Mesenchymal stem cell (in vitro differentiated cells and primary cell): ENCODE data around the gene TRIM46.

Experiments used
- DNase-seq: peaks from one replicate; pipeline ENCODE4 v3.0.0-alpha.2; 2013
- H2AFZ ChIP-seq: one replicate; pipeline ENCODE4 v1.6.1; 2013; ENCODE audit warnings: low read depth, mild to moderate bottlenecking, control low read depth, inconsistent platforms, low read length, moderate library complexity
- H2AK5ac ChIP-seq: 2 replicates; pipeline ENCODE4 v1.6.1; 2013; ENCODE audit warnings: low read length, moderate library complexity, mild to moderate bottlenecking, inconsistent platforms; ENCODE audit not compliant: severe bottlenecking
- H2BK120ac ChIP-seq: one replicate; pipeline ENCODE4 v1.6.1; 2013; ENCODE audit warnings: low read depth, mild to moderate bottlenecking, inconsistent platforms, low read length, moderate library complexity
- H2BK12ac ChIP-seq, 2 experiments: one replicate each; pipeline ENCODE4 v1.6.1; 2013; ENCODE audit warnings: inconsistent platforms in 2 of 2, low read length in 2 of 2, mild to moderate bottlenecking in 2 of 2, moderate library complexity in 2 of 2, control low read depth in 1 of 2
- H2BK15ac ChIP-seq: one replicate; pipeline ENCODE4 v1.6.1; 2013; ENCODE audit warnings: mild to moderate bottlenecking, low read depth, inconsistent platforms; ENCODE audit not compliant: poor library complexity, severe bottlenecking
- H2BK5ac ChIP-seq: 2 replicates; pipeline ENCODE4 v1.6.1; 2013; ENCODE audit warnings: low read depth, mild to moderate bottlenecking, low read length, control low read depth, inconsistent platforms; ENCODE audit not compliant: poor library complexity, severe bottlenecking
- H3K14ac ChIP-seq, 2 experiments: one replicate each; pipeline ENCODE4 v1.6.1; 2013; ENCODE audit warnings: inconsistent platforms in 2 of 2, low read length in 2 of 2, control low read depth in 1 of 2, mild to moderate bottlenecking in 1 of 2, moderate library complexity in 1 of 2
- H3K18ac ChIP-seq, 2 experiments: one replicate each; pipeline ENCODE4 v1.6.1; 2013; ENCODE audit warnings: inconsistent platforms in 2 of 2, low read length in 2 of 2, control low read depth in 1 of 2, low read depth in 1 of 2, mild to moderate bottlenecking in 1 of 2
- H3K23ac ChIP-seq, 2 experiments: one replicate each; pipeline ENCODE4 v1.6.1; 2013; ENCODE audit warnings: inconsistent platforms in 2 of 2, low read length in 2 of 2, mild to moderate bottlenecking in 2 of 2, moderate library complexity in 2 of 2, control low read depth in 1 of 2
- H3K27ac ChIP-seq: 2 replicates; pipeline ENCODE4 v1.5.1; 2013; ENCODE audit warnings: mild to moderate bottlenecking, moderate library complexity, low read length, control low read depth, inconsistent platforms; ENCODE audit not compliant: poor library complexity, severe bottlenecking
- H3K27me3 ChIP-seq, 2 experiments: 2 replicates each; pipeline versions ENCODE4 v1.6.1 to v1.7.0; 2013; ENCODE audit warnings: low read length in 2 of 2, mild to moderate bottlenecking in 2 of 2, moderate library complexity in 2 of 2, control low read depth in 1 of 2, inconsistent platforms in 1 of 2; ENCODE audit not compliant: control insufficient read depth in 1 of 2, insufficient read depth in 1 of 2
- H3K36me3 ChIP-seq, 2 experiments: 2 replicates each; pipeline versions ENCODE4 v1.6.1 to v1.7.0; 2013; ENCODE audit warnings: low read length in 2 of 2, control low read depth in 1 of 2, inconsistent platforms in 1 of 2, low read depth in 1 of 2, mild to moderate bottlenecking in 1 of 2; ENCODE audit not compliant: insufficient read depth in 2 of 2, control insufficient read depth in 1 of 2
- H3K4ac ChIP-seq, 2 experiments: one replicate each; pipeline ENCODE4 v1.6.1; 2013; ENCODE audit warnings: inconsistent platforms in 2 of 2, low read length in 2 of 2, mild to moderate bottlenecking in 2 of 2, moderate library complexity in 2 of 2, control low read depth in 1 of 2, low read depth in 1 of 2
- H3K4me1 ChIP-seq: 2 replicates; pipeline ENCODE4 v1.6.1; 2013; ENCODE audit warnings: low read depth, low read length, control low read depth; ENCODE audit not compliant: control insufficient read depth, insufficient read depth
- H3K4me2 ChIP-seq: 2 replicates; pipeline ENCODE4 v1.6.1; 2013; ENCODE audit warnings: low read length, mild to moderate bottlenecking, inconsistent platforms; ENCODE audit not compliant: poor library complexity, severe bottlenecking
- H3K4me3 ChIP-seq, 2 experiments: 2 replicates each; pipeline versions ENCODE4 v1.5.1 to v1.7.0; 2013; ENCODE audit warnings: low read length in 2 of 2, mild to moderate bottlenecking in 2 of 2, control low read depth in 1 of 2, low read depth in 1 of 2; ENCODE audit not compliant: insufficient read depth in 1 of 2
- H3K79me1 ChIP-seq: replicated peaks from 2 replicates; pipeline ENCODE4 v1.6.1; 2013; ENCODE audit warnings: mild to moderate bottlenecking, control low read depth, low read length, inconsistent platforms; ENCODE audit not compliant: poor library complexity, severe bottlenecking
- H3K9ac ChIP-seq: 2 replicates; pipeline ENCODE4 v1.7.0; 2013; ENCODE audit warnings: mild to moderate bottlenecking, low read length, moderate library complexity
- H3K9me3 ChIP-seq: 2 replicates; pipeline ENCODE4 v1.7.0; 2013; ENCODE audit warnings: mild to moderate bottlenecking, low read length; ENCODE audit not compliant: control insufficient read depth
- H4K8ac ChIP-seq: one replicate; pipeline ENCODE4 v1.6.1; 2013; ENCODE audit warnings: inconsistent platforms, mild to moderate bottlenecking, low read length, moderate library complexity
- H4K91ac ChIP-seq: one replicate; pipeline ENCODE4 v1.6.1; 2013; ENCODE audit warnings: mild to moderate bottlenecking, low read length, inconsistent platforms
- WGBS: methylation state at CpG from one replicate; pipeline ENCODE4 v1.1.7; 2013; ENCODE audit warnings: mixed read lengths; 5-methylcytosine and 5-hydroxymethylcytosine counted together

Gene TRIM46

GRCh38 chr1:155196103-155196892 lies 22.6 kb downstream of the TRIM46 start:
- WGBS = 83% methylated on average over 6 of the region's 6 CpGs
- Histone ChIP-seq H3K9ac (peak overlapping the region; percentile 96), H3K18ac (no peak overlapping the region), H3K9me3 (no peaks in the 10 kb centered on the region), H3K27ac (no peak overlapping the region), H3K23ac (no peak overlapping the region), H2BK120ac (no peak overlapping the region), H3K4me3 (peak overlapping the region in 1 of 2 experiments; percentile 81), H3K27me3 (no peaks in the 10 kb centered on the region), H3K4me1 (peaks cover 28% of the 10 kb centered on the region), H2AK5ac (no peak overlapping the region), H4K91ac (no peak overlapping the region), H3K4ac (no peak overlapping the region), H3K79me1 (peaks cover 11% of the 10 kb centered on the region), H2AFZ (no peak overlapping the region), H3K4me2 (no peak overlapping the region), H3K36me3 (peaks cover 35 to 47% of the 10 kb centered on the region in 2 experiments), H3K14ac (no peak overlapping the region), H4K8ac (no peak overlapping the region), H2BK12ac (no peak overlapping the region), H2BK5ac (no peak overlapping the region), H2BK15ac (no peak overlapping the region)
- no peak for DNase-seq

GRCh38 chr1:155196893-155197638 lies 23.4 kb downstream of the TRIM46 start:
- Histone ChIP-seq H3K4me1 (peaks cover 29% of the 10 kb centered on the region), H4K8ac (no peak overlapping the region), H3K4me3 (no peak overlapping the region), H2BK12ac (no peak overlapping the region), H3K18ac (no peak overlapping the region), H3K23ac (no peak overlapping the region), H2BK5ac (no peak overlapping the region), H3K4me2 (no peak overlapping the region), H2BK120ac (no peak overlapping the region), H3K27me3 (no peaks in the 10 kb centered on the region), H4K91ac (peak overlapping the region; percentile 10), H3K79me1 (peaks cover 11% of the 10 kb centered on the region), H3K36me3 (peaks cover 42 to 55% of the 10 kb centered on the region in 2 experiments), H2BK15ac (peak overlapping the region; percentile 19), H3K9me3 (no peaks in the 10 kb centered on the region), H2AFZ (no peak overlapping the region), H3K9ac (no peak overlapping the region), H3K14ac (no peak overlapping the region), H3K27ac (no peak overlapping the region), H3K4ac (no peak overlapping the region), H2AK5ac (no peak overlapping the region)
- WGBS = 94% methylated on average over 20 of the region's 20 CpGs
- no peak for DNase-seq

- Histone ChIP-seq H3K79me1 (peaks cover 12% of the 10 kb centered on the region), H2BK15ac (no peak overlapping the region), H2BK120ac (no peak overlapping the region), H3K18ac (no peak overlapping the region), H3K4me2 (no peak overlapping the region), H3K27me3 (no peaks in the 10 kb centered on the region), H3K14ac (no peak overlapping the region), H3K4me3 (no peak overlapping the region), H4K91ac (no peak overlapping the region), H2BK5ac (no peak overlapping the region), H3K4ac (no peak overlapping the region), H4K8ac (no peak overlapping the region), H2AK5ac (no peak overlapping the region), H3K27ac (no peak overlapping the region), H2AFZ (no peak overlapping the region), H3K9me3 (no peaks in the 10 kb centered on the region), H2BK12ac (no peak overlapping the region), H3K36me3 (peaks cover 51 to 63% of the 10 kb centered on the region in 2 experiments), H3K4me1 (peaks cover 24% of the 10 kb centered on the region), H3K23ac (no peak overlapping the region), H3K9ac (no peak overlapping the region)
- WGBS = 98% methylated on average over 15 of the region's 15 CpGs
- no peak for DNase-seq
Observed at GRCh38 chr1:155197901-155198546, 24.4 kb downstream of the TRIM46 start.

- Histone ChIP-seq H3K4me3 (no peak overlapping the region), H3K9ac (no peak overlapping the region), H3K27ac (no peak overlapping the region), H2BK120ac (no peak overlapping the region), H3K4me1 (peaks cover 21% of the 10 kb centered on the region), H2BK12ac (no peak overlapping the region), H3K9me3 (no peaks in the 10 kb centered on the region), H2BK5ac (no peak overlapping the region), H3K27me3 (no peaks in the 10 kb centered on the region), H2BK15ac (no peak overlapping the region), H3K23ac (no peak overlapping the region), H4K8ac (no peak overlapping the region), H2AFZ (no peak overlapping the region), H4K91ac (no peak overlapping the region), H3K79me1 (peaks cover 12% of the 10 kb centered on the region), H3K4me2 (no peak overlapping the region), H3K36me3 (peaks cover 54 to 66% of the 10 kb centered on the region in 2 experiments), H2AK5ac (no peak overlapping the region), H3K4ac (no peak overlapping the region), H3K18ac (no peak overlapping the region), H3K14ac (no peak overlapping the region)
- whole genome bisulfite sequencing = 100% methylated on average over 3 of the region's 3 CpGs
- DNase-seq = no peak
Observed at GRCh38 chr1:155198547-155198906, 24.9 kb downstream of the TRIM46 start.
